ENCODE measurements around the gene DGKI.

- TF ChIP-seq ZNF777 (tag by site-specific recombination; IDR thresholded peaks at IDR 0.05; ENCODE audit: borderline replicate concordance) (no peak), ZNF138 (tag by site-specific recombination; IDR thresholded peaks at IDR 0.05; ENCODE audit: borderline replicate concordance) (no peak), ZNF239 (tag by site-specific recombination; IDR thresholded peaks at IDR 0.05) (no peak)
- TF ChIP-seq, protein P1, sequence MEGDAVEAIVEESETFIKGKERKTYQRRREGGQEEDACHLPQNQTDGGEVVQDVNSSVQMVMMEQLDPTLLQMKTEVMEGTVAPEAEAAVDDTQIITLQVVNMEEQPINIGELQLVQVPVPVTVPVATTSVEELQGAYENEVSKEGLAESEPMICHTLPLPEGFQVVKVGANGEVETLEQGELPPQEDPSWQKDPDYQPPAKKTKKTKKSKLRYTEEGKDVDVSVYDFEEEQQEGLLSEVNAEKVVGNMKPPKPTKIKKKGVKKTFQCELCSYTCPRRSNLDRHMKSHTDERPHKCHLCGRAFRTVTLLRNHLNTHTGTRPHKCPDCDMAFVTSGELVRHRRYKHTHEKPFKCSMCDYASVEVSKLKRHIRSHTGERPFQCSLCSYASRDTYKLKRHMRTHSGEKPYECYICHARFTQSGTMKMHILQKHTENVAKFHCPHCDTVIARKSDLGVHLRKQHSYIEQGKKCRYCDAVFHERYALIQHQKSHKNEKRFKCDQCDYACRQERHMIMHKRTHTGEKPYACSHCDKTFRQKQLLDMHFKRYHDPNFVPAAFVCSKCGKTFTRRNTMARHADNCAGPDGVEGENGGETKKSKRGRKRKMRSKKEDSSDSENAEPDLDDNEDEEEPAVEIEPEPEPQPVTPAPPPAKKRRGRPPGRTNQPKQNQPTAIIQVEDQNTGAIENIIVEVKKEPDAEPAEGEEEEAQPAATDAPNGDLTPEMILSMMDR (tag by site-specific recombination; IDR thresholded peaks at IDR 0.05) = no peak
Observed at GRCh38 chr7:137820677-137821420, 25.9 kb downstream of the DGKI start.
